Breast epithelium (tissue), 4 donors: ENCODE measurements around the gene KCNV2. TPM values are rescaled to one million over a fixed set of nuclear protein-coding genes. Genes with fewer than 3 reads are reported as not detected.

ENCODE experiments used
- DNase-seq, 2 donors: peaks; one replicate each; pipeline ENCODE4 v3.0.0-alpha.2; 2019; ENCODE audit warnings: low spot score in 2 of 2
- H3K27ac ChIP-seq, 2 donors: fragments of 200-600 bp; sonication (generic) in 1 of 2; one replicate each; pipeline ENCODE4 v1.5.1; 2016 to 2019; ENCODE audit warnings: mild to moderate bottlenecking in 1 of 2
- H3K27me3 ChIP-seq, 2 donors: fragments of 200-600 bp; sonication (generic) in 1 of 2; one replicate each; pipeline versions ENCODE4 v1.5.1 to v1.6.0; 2017 to 2019; ENCODE audit warnings: control low read depth in 1 of 2, mild to moderate bottlenecking in 1 of 2
- H3K36me3 ChIP-seq: fragments of 200-600 bp; one replicate; pipeline ENCODE4 v1.5.1; 2019
- H3K4me1 ChIP-seq, 2 donors: fragments of 200-600 bp; sonication (generic); one replicate each; pipeline ENCODE4 v1.5.1; 2016 to 2019; ENCODE audit warnings: control low read depth in 1 of 2
- H3K4me3 ChIP-seq, 3 donors: fragments of 200-600 bp; sonication (generic); 1 replicate in 2 of 3; 2 replicates in 1 of 3; pipeline ENCODE4 v1.5.1; 2016 to 2019; ENCODE audit warnings: mild to moderate bottlenecking in 3 of 3, moderate library complexity in 2 of 3
- H3K9me3 ChIP-seq, 2 donors: fragments of 200-600 bp; sonication (generic) in 1 of 2; one replicate each; pipeline ENCODE4 v1.5.1; 2016 to 2019; ENCODE audit warnings: control low read depth in 1 of 2
- POLR2A ChIP-seq: fragments of 450-650 bp; IDR thresholded peaks from one replicate; pipeline ENCODE4 v1.6.1; 2016; ENCODE audit warnings: antibody characterized with exemption, mild to moderate bottlenecking, moderate library complexity
- POLR2AphosphoS5 ChIP-seq, 3 donors: sonication (generic); formaldehyde crosslinking; IDR thresholded peaks; one replicate each; pipeline ENCODE4 v1.6.1; 2017; ENCODE audit warnings: antibody characterized with exemption in 3 of 3
- intact Hi-C: fragments of 100-400 bp; cut with DNase I; formaldehyde crosslinking; loops from one replicate; pipeline ENCODE4 v1.15.1; 2023; ENCODE audit warnings: low total_unique reads
- total RNA-seq, 3 donors: library from RNA; depleted of rRNA; stranded (reverse); fragments of >200 nt; gene quantifications; one replicate each; pipeline ENCODE4 v1.1.0, GENCODE V29; 2016
- TF ChIP-seq, protein P1 (sequence below), 3 donors: fragments of 450-650 bp; IDR thresholded peaks; one replicate each; pipeline ENCODE4 v1.5.1; 2016 to 2017; ENCODE audit warnings: antibody characterized with exemption in 3 of 3, mild to moderate bottlenecking in 3 of 3, moderate library complexity in 3 of 3

KCNV2 gene
- total RNA-seq, 3 donors from 2014 or later, result not detected

DNA sequence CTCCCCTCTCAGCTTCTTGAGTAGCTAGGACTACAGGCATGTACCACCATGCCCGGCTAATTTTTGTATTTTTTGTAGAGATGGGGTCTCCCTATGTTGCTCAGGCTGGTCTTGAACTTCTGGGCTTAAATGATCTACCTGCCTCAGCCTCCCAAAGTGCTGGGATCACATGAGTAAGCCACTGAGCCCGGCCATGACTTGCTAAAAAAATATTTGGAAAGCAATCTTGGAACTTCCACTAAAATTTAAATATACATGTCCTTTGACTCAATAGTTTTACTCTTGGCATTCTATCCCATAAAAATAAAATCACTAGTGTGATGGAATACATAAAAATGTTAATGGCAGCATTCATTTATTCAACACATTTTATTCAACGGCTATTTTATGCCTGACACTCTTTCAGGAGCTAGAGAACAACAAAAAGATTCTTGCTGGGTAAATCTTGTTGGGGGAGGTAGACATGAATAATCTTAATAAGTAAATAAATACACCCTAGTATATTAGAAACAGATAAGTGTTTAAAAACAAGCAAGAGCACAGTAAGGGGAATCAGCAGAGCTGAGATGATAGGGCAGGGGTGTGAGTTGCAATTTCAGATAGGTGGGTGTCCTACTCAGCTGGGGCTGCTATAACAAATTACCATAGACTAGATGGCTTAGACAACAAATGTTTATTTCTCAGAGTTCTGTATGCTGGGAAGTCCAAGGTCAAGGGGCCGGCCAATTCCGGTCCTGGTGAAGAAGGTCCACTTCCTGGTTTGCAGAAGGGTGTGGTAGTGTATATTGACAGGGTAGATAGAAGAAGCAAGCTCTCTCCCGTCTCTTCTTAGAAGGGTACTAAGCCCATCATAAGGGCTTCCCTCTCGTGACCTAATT, 50.7 kb downstream of the KCNV2 start:
- no peaks in the 10 kb centered on the region for H3K4me1 ChIP-seq
- H3K9me3 ChIP-seq, result peaks cover under 1 to 1% of the 10 kb centered on the region in 2 donors
- intact Hi-C loops, result no loop called here
- no peak overlapping the region for H3K27ac ChIP-seq
- no peak overlapping the region for H3K4me3 ChIP-seq
- no peaks in the 10 kb centered on the region for H3K36me3 ChIP-seq
- no peak for DNase-seq
- H3K27me3 ChIP-seq, result no peaks in the 10 kb centered on the region
- TF ChIP-seq POLR2AphosphoS5 (IDR thresholded peaks at IDR 0.05) (no peak), POLR2A (no peak)
- TF ChIP-seq, protein P1, sequence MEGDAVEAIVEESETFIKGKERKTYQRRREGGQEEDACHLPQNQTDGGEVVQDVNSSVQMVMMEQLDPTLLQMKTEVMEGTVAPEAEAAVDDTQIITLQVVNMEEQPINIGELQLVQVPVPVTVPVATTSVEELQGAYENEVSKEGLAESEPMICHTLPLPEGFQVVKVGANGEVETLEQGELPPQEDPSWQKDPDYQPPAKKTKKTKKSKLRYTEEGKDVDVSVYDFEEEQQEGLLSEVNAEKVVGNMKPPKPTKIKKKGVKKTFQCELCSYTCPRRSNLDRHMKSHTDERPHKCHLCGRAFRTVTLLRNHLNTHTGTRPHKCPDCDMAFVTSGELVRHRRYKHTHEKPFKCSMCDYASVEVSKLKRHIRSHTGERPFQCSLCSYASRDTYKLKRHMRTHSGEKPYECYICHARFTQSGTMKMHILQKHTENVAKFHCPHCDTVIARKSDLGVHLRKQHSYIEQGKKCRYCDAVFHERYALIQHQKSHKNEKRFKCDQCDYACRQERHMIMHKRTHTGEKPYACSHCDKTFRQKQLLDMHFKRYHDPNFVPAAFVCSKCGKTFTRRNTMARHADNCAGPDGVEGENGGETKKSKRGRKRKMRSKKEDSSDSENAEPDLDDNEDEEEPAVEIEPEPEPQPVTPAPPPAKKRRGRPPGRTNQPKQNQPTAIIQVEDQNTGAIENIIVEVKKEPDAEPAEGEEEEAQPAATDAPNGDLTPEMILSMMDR (IDR thresholded peaks at IDR 0.05), result no peak

DNA sequence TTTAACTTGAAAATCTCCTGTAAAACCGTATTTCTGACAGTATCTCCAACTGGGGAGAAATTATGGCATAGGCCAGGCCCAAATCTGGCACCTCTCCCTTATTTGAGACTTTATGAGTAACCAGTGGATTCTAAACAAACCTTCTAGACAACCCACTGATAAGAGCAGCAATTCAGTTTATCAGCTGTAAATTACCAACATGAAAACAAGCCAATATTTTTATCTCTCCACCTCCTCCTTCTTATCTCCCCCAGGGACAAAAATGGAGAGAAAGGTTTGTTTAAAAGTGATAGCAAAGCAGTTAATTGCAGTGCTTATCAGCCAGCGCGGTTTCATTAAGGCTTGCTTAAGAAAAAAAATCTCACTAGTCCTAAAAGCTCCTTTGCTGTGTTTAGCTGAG, 53.8 kb downstream of the KCNV2 start:
- no peak for TF ChIP-seq POLR2A
- no peak for TF ChIP-seq POLR2AphosphoS5 (IDR thresholded peaks at IDR 0.05)
- TF ChIP-seq, protein P1 (IDR thresholded peaks at IDR 0.05), result no peak
- H3K4me1 ChIP-seq, result no peaks in the 10 kb centered on the region
- H3K9me3 ChIP-seq, result peaks cover 20 to 21% of the 10 kb centered on the region in 2 donors
- no peak for DNase-seq
- no peaks in the 10 kb centered on the region for H3K36me3 ChIP-seq
- intact Hi-C loops, result no loop called here
- H3K27ac ChIP-seq, result no peak overlapping the region
- H3K27me3 ChIP-seq, result no peaks in the 10 kb centered on the region
- no peak overlapping the region for H3K4me3 ChIP-seq

DNA sequence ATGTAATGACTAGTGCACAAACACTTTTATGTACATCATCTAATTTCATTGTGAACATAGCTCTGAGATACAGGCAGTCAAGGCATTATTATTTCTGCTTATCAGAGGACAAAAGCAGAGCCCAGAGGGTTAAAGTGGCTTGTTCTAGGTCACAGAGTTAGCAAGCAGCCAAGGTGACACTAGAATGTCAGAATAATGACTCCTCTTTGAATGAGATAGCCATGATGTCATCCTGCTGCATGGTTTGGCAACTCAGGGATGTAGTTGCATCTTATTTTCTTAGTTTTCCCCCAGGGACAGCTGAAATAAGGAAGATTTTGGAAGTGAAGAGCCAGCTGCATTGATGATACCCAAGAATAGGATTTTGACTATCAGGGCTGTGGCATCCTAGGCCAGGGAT, 54.4 kb downstream of the KCNV2 start:
- H3K36me3 ChIP-seq, result no peaks in the 10 kb centered on the region
- intact Hi-C loops, result no loop called here
- TF ChIP-seq, protein P1 (IDR thresholded peaks at IDR 0.05), result no peak
- TF ChIP-seq POLR2A (no peak), POLR2AphosphoS5 (IDR thresholded peaks at IDR 0.05) (no peak)

DNA sequence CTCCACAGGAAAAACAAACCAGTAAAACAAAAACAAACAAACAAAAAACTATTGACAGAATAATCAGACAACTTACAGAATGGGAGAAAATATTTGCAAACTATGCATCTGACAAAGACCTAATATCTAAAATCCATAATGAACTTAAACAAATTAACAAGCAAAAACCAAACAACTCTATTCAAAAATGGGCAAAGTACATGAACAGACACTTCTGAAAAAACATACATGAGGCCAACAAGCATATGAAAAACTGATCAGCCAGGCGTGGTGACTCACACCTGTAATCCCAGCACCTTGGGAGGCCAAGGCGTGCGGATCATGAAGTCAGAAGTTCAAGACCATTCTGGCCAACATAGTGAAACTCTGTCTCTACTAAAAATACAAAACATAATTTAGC, 60.1 kb downstream of the KCNV2 start:
- DNase-seq, result no peak
- Histone ChIP-seq H3K4me1 (no peaks in the 10 kb centered on the region), H3K36me3 (peaks cover 6% of the 10 kb centered on the region), H3K9me3 (peaks cover 21 to 29% of the 10 kb centered on the region in 2 donors), H3K4me3 (no peak overlapping the region), H3K27me3 (no peaks in the 10 kb centered on the region), H3K27ac (no peak overlapping the region)
- intact Hi-C loops, result no loop called here
- TF ChIP-seq POLR2A, result no peak
- TF ChIP-seq, protein P1 (IDR thresholded peaks at IDR 0.05), result no peak
- no peak for TF ChIP-seq POLR2AphosphoS5 (IDR thresholded peaks at IDR 0.05)

More for the DNA sequence above, 54.4 kb downstream of the KCNV2 start:
- Histone ChIP-seq H3K4me3 (no peak overlapping the region), H3K9me3 (peaks cover 20 to 21% of the 10 kb centered on the region in 2 donors), H3K4me1 (no peaks in the 10 kb centered on the region), H3K27me3 (no peaks in the 10 kb centered on the region), H3K27ac (no peak overlapping the region)
- DNase-seq, result no peak

DNA sequence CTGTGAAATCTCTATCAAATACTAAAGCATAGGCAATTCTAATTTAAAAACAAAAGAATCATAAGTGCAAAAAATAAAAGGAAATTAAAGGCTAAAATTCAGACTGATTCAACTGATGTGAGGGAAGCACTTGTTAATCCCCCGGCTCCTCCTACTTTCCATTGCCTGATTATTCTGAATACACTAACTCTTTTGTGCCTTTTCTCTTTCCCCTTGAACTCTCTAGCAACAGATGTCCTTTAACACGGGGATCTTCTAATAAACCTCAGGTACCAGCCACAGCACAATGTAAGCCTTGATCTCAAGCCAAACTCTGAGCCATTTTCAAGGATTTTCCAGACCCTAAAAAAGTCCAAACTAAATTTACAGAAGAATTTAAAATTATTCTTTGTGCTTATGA, 61.5 kb downstream of the KCNV2 start:
- Histone ChIP-seq H3K4me1 (no peaks in the 10 kb centered on the region), H3K36me3 (peaks cover 6% of the 10 kb centered on the region), H3K9me3 (peaks cover 12 to 20% of the 10 kb centered on the region in 2 donors), H3K27ac (no peak overlapping the region), H3K27me3 (no peaks in the 10 kb centered on the region), H3K4me3 (no peak overlapping the region)
- intact Hi-C loops, result no loop called here
- DNase-seq, result no peak
- no peak for TF ChIP-seq POLR2A
- TF ChIP-seq POLR2AphosphoS5 (IDR thresholded peaks at IDR 0.05), result no peak
- TF ChIP-seq, protein P1 (IDR thresholded peaks at IDR 0.05), result no peak
